Vagina (tissue), 2 donors: ENCODE measurements around the gene SMIM10.

Experiments used
- CTCF ChIP-seq, 3 experiments: fragments of 450-650 bp in 2 of 3; fragments of 200-600 bp in 1 of 3; sonication (generic) in 1 of 3; IDR thresholded peaks; one replicate each; pipeline ENCODE4 v1.5.1; 2017 to 2019; ENCODE audit warnings: antibody characterized with exemption in 3 of 3, mild to moderate bottlenecking in 2 of 3, moderate library complexity in 2 of 3
- POLR2AphosphoS5 ChIP-seq, 2 donors: sonication (generic); formaldehyde crosslinking; IDR thresholded peaks; one replicate each; pipeline ENCODE4 v1.9.0; 2017; ENCODE audit warnings: antibody characterized with exemption in 2 of 2, mild to moderate bottlenecking in 2 of 2, low read depth in 1 of 2; ENCODE audit not compliant: insufficient read depth in 1 of 2

- TF ChIP-seq CTCF (IDR thresholded peaks at IDR 0.05) (no peak), POLR2AphosphoS5 (IDR thresholded peaks at IDR 0.05; ENCODE audit: insufficient read depth in 1 of 2, low read depth in 1 of 2) (no peak)
Measured at GRCh38 chrX:134981910-134982309, 8.9 kb upstream of the SMIM10 start.
